OCI-LY1 (cell line): ENCODE data around the gene SLC17A7.

Experiments used
- H2AFZ ChIP-seq: fragments of 200-600 bp; sonication (generic), shearing (Covaris generic); 2 replicates; pipeline ENCODE4 v1.6.0; 2014; ENCODE audit warnings: antibody characterized with exemption, mild to moderate bottlenecking, low read length
- H3F3A ChIP-seq: fragments of 200-600 bp; sonication (generic), shearing (Covaris generic); 2 replicates; pipeline ENCODE4 v1.6.0; 2014; ENCODE audit warnings: mild to moderate bottlenecking, antibody characterized with exemption, low read length, moderate library complexity; ENCODE audit not compliant: insufficient read depth
- H3K27ac ChIP-seq: fragments of 200-600 bp; sonication (generic); 2 replicates; pipeline ENCODE4 v1.5.1; 2014; ENCODE audit warnings: low read length, mixed run types, mild to moderate bottlenecking, low read depth; ENCODE audit not compliant: poor library complexity, severe bottlenecking
- H3K27me3 ChIP-seq: fragments of 200-600 bp; sonication (generic); 2 replicates; pipeline ENCODE4 v1.6.0; 2014; ENCODE audit warnings: antibody characterized with exemption, mild to moderate bottlenecking, low read length, moderate library complexity; ENCODE audit not compliant: insufficient read depth
- H3K36me3 ChIP-seq: fragments of 200-600 bp; sonication (generic); 2 replicates; pipeline ENCODE4 v1.6.1; 2014; ENCODE audit warnings: mild to moderate bottlenecking, antibody characterized with exemption, low read length, moderate library complexity, mixed read lengths; ENCODE audit not compliant: insufficient read depth
- H3K4me1 ChIP-seq: fragments of 200-600 bp; sonication (generic); 2 replicates; pipeline ENCODE4 v1.5.1; 2014; ENCODE audit warnings: mild to moderate bottlenecking, low read length, moderate library complexity; ENCODE audit not compliant: insufficient read depth, severe bottlenecking
- H3K4me2 ChIP-seq: fragments of 200-600 bp; sonication (generic), shearing (Covaris generic); 2 replicates; pipeline ENCODE4 v1.6.1; 2014; ENCODE audit warnings: low read length
- H3K4me3 ChIP-seq: fragments of 200-600 bp; sonication (generic); 2 replicates; pipeline ENCODE4 v1.5.1; 2014; ENCODE audit warnings: low read length, low read depth, mild to moderate bottlenecking, mixed read lengths; ENCODE audit not compliant: poor library complexity, severe bottlenecking
- H3K79me2 ChIP-seq: fragments of 200-600 bp; shearing (Covaris generic); 2 replicates; pipeline ENCODE4 v1.6.1; 2016; ENCODE audit warnings: mixed run types, low read length, mixed read lengths; ENCODE audit not compliant: insufficient read depth
- H3K9ac ChIP-seq: fragments of 200-600 bp; sonication (generic), shearing (Covaris generic); 2 replicates; pipeline ENCODE4 v1.6.1; 2014; ENCODE audit warnings: mild to moderate bottlenecking, low read length, mixed read lengths
- H3K9me2 ChIP-seq: fragments of 200-600 bp; sonication (generic), shearing (Covaris generic); 2 replicates; pipeline ENCODE4 v1.6.1; 2014; ENCODE audit warnings: low read depth, mild to moderate bottlenecking, low read length, mixed read lengths
- H3K9me3 ChIP-seq: fragments of 200-600 bp; shearing (Covaris generic); 2 replicates; pipeline ENCODE4 v1.6.1; 2014; ENCODE audit warnings: low read length, mixed read lengths
- H4K20me1 ChIP-seq: fragments of 200-600 bp; sonication (generic), shearing (Covaris generic); 2 replicates; pipeline ENCODE4 v1.6.0; 2016; ENCODE audit warnings: mild to moderate bottlenecking, low read length; ENCODE audit not compliant: insufficient read depth
- EZH2 ChIP-seq: fragments of 200-600 bp; sonication (generic), shearing (Covaris generic); IDR thresholded peaks from 2 replicates; pipeline ENCODE4 v1.8.0; 2017; ENCODE audit warnings: borderline replicate concordance, mixed run types, mild to moderate bottlenecking, antibody characterized with exemption, low read length, moderate library complexity, mixed read lengths
- TF ChIP-seq, protein P1 (sequence below): fragments of 200-600 bp; sonication (generic), shearing (Covaris generic); IDR thresholded peaks from 2 replicates; pipeline ENCODE4 v1.5.1; 2017; ENCODE audit warnings: mild to moderate bottlenecking, antibody characterized with exemption, low read length, moderate library complexity, mixed read lengths

Gene SLC17A7

DNA sequence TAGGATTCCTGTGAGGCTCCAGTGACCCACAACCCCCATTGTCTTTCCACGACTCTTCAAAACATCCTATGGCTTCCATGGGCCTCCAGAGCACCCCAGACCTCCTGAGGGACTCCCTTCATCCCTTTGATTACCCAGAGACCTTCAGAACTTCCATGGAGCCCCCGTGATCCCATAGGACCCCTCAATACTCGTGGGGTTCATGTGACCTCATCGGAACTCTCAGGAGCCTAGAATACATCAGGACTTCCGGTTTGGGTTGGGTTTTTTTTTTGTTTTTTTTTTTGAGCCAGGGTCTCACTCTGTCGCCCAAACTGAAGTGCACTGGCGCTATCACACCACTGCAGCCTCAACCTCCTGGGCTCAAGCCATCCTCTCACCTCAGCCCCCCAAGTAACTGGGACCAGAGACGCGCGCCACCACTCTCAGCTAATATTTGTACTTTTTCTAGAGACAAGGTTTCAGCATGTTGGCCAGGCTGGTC lies 12.5 kb upstream of the SLC17A7 start:
- TF ChIP-seq EZH2, result no peak
- TF ChIP-seq, protein P1, sequence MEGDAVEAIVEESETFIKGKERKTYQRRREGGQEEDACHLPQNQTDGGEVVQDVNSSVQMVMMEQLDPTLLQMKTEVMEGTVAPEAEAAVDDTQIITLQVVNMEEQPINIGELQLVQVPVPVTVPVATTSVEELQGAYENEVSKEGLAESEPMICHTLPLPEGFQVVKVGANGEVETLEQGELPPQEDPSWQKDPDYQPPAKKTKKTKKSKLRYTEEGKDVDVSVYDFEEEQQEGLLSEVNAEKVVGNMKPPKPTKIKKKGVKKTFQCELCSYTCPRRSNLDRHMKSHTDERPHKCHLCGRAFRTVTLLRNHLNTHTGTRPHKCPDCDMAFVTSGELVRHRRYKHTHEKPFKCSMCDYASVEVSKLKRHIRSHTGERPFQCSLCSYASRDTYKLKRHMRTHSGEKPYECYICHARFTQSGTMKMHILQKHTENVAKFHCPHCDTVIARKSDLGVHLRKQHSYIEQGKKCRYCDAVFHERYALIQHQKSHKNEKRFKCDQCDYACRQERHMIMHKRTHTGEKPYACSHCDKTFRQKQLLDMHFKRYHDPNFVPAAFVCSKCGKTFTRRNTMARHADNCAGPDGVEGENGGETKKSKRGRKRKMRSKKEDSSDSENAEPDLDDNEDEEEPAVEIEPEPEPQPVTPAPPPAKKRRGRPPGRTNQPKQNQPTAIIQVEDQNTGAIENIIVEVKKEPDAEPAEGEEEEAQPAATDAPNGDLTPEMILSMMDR, result no peak
- no peaks in the 10 kb centered on the region for H4K20me1 ChIP-seq
- no peaks in the 10 kb centered on the region for H3K27me3 ChIP-seq
- no peaks in the 10 kb centered on the region for H3K9me2 ChIP-seq
- H3K9me3 ChIP-seq, result no peaks in the 10 kb centered on the region
- peak overlapping the region; percentile 89 for H3K27ac ChIP-seq
- peak overlapping the region; percentile 77 for H3K4me2 ChIP-seq
- H3F3A ChIP-seq, result peaks cover 7% of the 10 kb centered on the region; the same call in 1 of the 2 replicates
- H3K79me2 ChIP-seq, result peaks cover 7% of the 10 kb centered on the region; the same call in 1 of the 2 replicates
- peak overlapping the region; percentile 91 for H3K9ac ChIP-seq
- peaks cover 37% of the 10 kb centered on the region for H3K4me1 ChIP-seq
- H3K36me3 ChIP-seq, result peaks cover 17% of the 10 kb centered on the region; the same call in 1 of the 2 replicates
- H2AFZ ChIP-seq, result no peak overlapping the region
- H3K4me3 ChIP-seq, result peak overlapping the region; percentile 77

DNA sequence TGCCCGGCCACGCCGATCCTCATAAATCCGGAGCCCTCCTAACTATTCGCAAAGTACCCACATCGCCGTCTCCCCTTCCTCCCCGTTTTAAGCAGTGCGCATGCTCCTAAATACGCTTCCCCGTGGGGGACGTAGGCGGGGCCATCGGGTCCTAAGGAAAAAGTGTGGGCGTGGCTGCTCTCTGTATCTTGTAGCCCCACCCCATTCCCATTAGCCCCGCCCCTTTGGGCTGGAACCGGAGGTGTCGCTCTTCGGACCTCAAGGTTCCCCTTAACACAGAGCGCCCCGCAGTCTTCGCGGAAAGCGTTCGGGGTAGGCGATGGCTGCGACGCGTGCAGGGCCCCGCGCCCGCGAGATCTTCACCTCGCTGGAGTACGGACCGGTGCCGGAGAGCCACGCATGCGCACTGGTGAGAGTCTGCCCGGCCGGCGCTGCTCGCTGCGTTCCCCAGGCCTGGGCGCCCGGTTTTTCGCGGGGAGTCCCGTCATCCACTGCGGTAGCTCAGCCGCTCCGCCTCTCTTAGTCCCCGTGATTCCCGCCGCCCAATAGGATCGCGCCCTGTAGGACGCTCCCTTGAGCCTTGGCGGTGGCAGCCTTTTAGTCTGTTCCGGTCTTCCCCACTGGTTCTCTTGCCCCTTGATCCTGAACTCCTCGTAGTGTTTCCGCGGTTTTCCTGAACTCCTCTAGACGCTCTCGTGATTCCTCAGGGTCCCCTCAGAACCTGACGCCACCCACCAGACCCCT lies 11.9 kb upstream of the SLC17A7 start, which contains the start of gene ALDH16A1:
Gene ALDH16A1, plus strand, starts transcription at position 213 of the 744 bp plus-strand sequence. Its CDS starts 107 bp downstream, at position 320.
- Histone ChIP-seq H3K27ac (peak within 1 kb of the TSS; percentile 89), H3K79me2 (peaks cover 7% of the 10 kb centered on the region; the same call in 1 of the 2 replicates), H2AFZ (no peak within 1 kb of the TSS), H3F3A (peaks cover 7% of the 10 kb centered on the region; the same call in 1 of the 2 replicates), H3K9me2 (no peaks in the 10 kb centered on the region), H3K4me3 (peak within 1 kb of the TSS; percentile 77), H3K4me1 (peaks cover 31% of the 10 kb centered on the region), H3K9ac (peak within 1 kb of the TSS; percentile 91), H3K4me2 (peak within 1 kb of the TSS; percentile 77), H4K20me1 (no peaks in the 10 kb centered on the region), H3K9me3 (no peaks in the 10 kb centered on the region), H3K27me3 (no peaks in the 10 kb centered on the region), H3K36me3 (peaks cover 18% of the 10 kb centered on the region; the same call in 1 of the 2 replicates)
- TF ChIP-seq EZH2, result no peak
- TF ChIP-seq, protein P1, result no peak

DNA sequence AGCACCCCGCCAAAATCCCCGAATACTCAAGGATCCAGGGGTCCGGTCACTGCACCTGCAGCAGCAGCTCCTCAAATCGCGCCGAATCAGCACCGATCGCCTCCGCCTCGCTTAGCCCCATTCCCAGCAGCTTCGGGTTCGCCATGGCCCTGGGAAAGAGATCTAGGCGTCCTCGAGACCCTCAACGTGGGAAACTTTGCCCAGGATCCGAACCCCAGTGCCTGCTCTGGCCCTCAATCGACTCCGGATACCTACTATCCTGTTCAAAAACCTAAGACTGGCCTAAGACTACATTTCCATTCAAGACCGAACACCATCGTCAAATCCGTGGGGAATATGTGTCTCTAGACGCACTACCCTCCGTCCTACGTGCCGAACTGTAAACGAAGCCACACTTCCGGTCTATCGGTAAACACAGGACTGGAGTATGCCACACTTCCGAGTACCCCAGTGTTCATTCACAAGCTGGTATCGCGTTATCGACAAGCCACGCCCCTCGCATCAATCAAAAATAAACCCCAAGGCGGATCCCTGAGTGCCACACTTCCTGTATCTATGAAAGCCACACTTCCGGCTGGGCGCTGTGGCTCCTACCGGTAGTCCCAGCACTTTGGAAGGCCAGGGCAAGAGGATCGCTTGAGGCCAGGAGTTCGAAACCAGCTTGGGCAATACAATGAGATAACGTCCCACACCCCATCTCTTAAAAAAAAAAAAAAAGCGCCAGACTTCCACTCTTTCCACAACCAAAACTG lies 10.3 kb upstream of the SLC17A7 start, which contains the start of gene PIH1D1:
Gene PIH1D1, minus strand, starts transcription at position 385 of the 752 bp plus-strand sequence. Its CDS starts 240 bp downstream, at position 145.
- H3K79me2 ChIP-seq, result peaks cover 7% of the 10 kb centered on the region; the same call in 1 of the 2 replicates
- peaks cover 31% of the 10 kb centered on the region for H3K36me3 ChIP-seq
- no peaks in the 10 kb centered on the region for H3K27me3 ChIP-seq
- peak within 1 kb of the TSS; percentile 91 for H3K4me2 ChIP-seq
- peaks cover 24% of the 10 kb centered on the region for H3K4me1 ChIP-seq
- no peaks in the 10 kb centered on the region for H3K9me2 ChIP-seq
- H3K9ac ChIP-seq, result peak within 1 kb of the TSS; percentile 99
- H3K9me3 ChIP-seq, result no peaks in the 10 kb centered on the region
- TF ChIP-seq EZH2, result no peak
- TF ChIP-seq, protein P1, result no peak
- H3K4me3 ChIP-seq, result peak within 1 kb of the TSS; percentile 77
- no peaks in the 10 kb centered on the region for H4K20me1 ChIP-seq
- H3F3A ChIP-seq, result peaks cover 7% of the 10 kb centered on the region; the same call in 1 of the 2 replicates
- peak within 1 kb of the TSS; percentile 89 for H3K27ac ChIP-seq
- no peak within 1 kb of the TSS for H2AFZ ChIP-seq
